Osteoblast (primary cell): Measurements from ENCODE around the gene PTPRN2. TPM values are rescaled to one million over a fixed set of nuclear protein-coding genes. Genes with fewer than 3 reads are reported as not detected.
A peak's percentile ranks its signal among the peaks of the same experiment; 100 is the strongest.

ENCODE experiments used
- DNase-seq: peaks from one replicate; pipeline ENCODE4 v3.0.0; 2011; ENCODE audit warnings: low spot score, mixed read lengths; ENCODE audit not compliant: insufficient read length; ENCODE audit errors: missing footprints
- H2AFZ ChIP-seq: 2 replicates; pipeline ENCODE4 v1.6.0; 2011; ENCODE audit warnings: mild to moderate bottlenecking, low read length
- H3K27ac ChIP-seq: 2 replicates; pipeline ENCODE4 v1.5.1; 2011; ENCODE audit warnings: mild to moderate bottlenecking, low read depth, low read length, moderate library complexity
- H3K27me3 ChIP-seq: 2 replicates; pipeline ENCODE4 v1.6.0; 2012; ENCODE audit warnings: mild to moderate bottlenecking, control low read depth, inconsistent platforms, low read length, moderate library complexity; ENCODE audit not compliant: insufficient read depth
- H3K36me3 ChIP-seq: 2 replicates; pipeline ENCODE4 v1.5.1; 2011; ENCODE audit warnings: mild to moderate bottlenecking, low read length, control low read depth, moderate library complexity; ENCODE audit not compliant: insufficient read depth
- H3K4me1 ChIP-seq: 2 replicates; pipeline ENCODE4 v1.5.1; 2011; ENCODE audit warnings: mild to moderate bottlenecking, low read length, control low read depth, moderate library complexity; ENCODE audit not compliant: insufficient read depth
- H3K4me2 ChIP-seq: 2 replicates; pipeline ENCODE4 v1.6.0; 2011; ENCODE audit warnings: mild to moderate bottlenecking, low read length; ENCODE audit not compliant: insufficient read depth
- H3K4me3 ChIP-seq: fragments of 200-600 bp; sonication (generic); 3 replicates; pipeline ENCODE4 v1.5.1; 2012; ENCODE audit warnings: mild to moderate bottlenecking, low read length, inconsistent platforms; ENCODE audit not compliant: insufficient read depth
- H3K79me2 ChIP-seq: 2 replicates; pipeline ENCODE4 v1.6.0; 2012; ENCODE audit warnings: mild to moderate bottlenecking, low read length, control low read depth, inconsistent platforms; ENCODE audit not compliant: insufficient read depth
- H3K9me3 ChIP-seq: 2 replicates; pipeline ENCODE4 v1.5.1; 2011; ENCODE audit warnings: low read depth, low read length, control low read depth
- H4K20me1 ChIP-seq: 2 replicates; pipeline ENCODE4 v1.6.0; 2012; ENCODE audit warnings: mild to moderate bottlenecking, low read length, control low read depth; ENCODE audit not compliant: insufficient read depth
- total RNA-seq: library from RNA; depleted of rRNA; stranded (reverse); fragments of >200 nt; gene quantifications from 2 replicates; pipeline ENCODE4 v1.2.3, GENCODE V29; 2012
- TF ChIP-seq, protein P1 (sequence below): IDR thresholded peaks from 2 replicates; pipeline ENCODE4 v1.5.1; 2011; ENCODE audit warnings: mild to moderate bottlenecking, low read depth, low read length, moderate library complexity; ENCODE audit errors: extremely low read depth

Gene PTPRN2
- total RNA-seq, 1 donor, result 0.36 TPM

DNA sequence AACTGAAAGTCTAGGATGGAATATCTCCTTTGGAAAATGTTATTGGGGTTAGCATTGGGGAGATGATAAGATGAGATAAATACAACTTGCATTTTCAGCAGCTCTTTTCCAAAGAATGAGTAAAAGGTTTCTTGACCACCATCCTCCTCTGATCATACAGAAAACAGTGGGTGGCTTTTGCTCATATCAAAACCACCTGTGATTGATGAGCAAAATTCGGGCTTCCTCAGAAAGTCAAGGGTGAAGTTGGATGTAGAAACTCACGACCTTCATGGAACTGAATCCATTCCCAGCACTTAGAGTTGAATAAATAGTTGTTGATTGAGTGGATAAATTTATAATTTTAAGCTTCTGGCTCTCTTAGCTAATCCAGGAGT is 1092.5 kb downstream of the PTPRN2 start:
- no peak overlapping the region for H3K4me2 ChIP-seq
- TF ChIP-seq, protein P1, sequence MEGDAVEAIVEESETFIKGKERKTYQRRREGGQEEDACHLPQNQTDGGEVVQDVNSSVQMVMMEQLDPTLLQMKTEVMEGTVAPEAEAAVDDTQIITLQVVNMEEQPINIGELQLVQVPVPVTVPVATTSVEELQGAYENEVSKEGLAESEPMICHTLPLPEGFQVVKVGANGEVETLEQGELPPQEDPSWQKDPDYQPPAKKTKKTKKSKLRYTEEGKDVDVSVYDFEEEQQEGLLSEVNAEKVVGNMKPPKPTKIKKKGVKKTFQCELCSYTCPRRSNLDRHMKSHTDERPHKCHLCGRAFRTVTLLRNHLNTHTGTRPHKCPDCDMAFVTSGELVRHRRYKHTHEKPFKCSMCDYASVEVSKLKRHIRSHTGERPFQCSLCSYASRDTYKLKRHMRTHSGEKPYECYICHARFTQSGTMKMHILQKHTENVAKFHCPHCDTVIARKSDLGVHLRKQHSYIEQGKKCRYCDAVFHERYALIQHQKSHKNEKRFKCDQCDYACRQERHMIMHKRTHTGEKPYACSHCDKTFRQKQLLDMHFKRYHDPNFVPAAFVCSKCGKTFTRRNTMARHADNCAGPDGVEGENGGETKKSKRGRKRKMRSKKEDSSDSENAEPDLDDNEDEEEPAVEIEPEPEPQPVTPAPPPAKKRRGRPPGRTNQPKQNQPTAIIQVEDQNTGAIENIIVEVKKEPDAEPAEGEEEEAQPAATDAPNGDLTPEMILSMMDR, result no peak
- H3K4me3 ChIP-seq, result no peak overlapping the region
- no peak for DNase-seq
- no peaks in the 10 kb centered on the region for H3K4me1 ChIP-seq
- no peak overlapping the region for H3K27ac ChIP-seq
- H3K79me2 ChIP-seq, result no peaks in the 10 kb centered on the region
- H3K9me3 ChIP-seq, result no peaks in the 10 kb centered on the region
- no peaks in the 10 kb centered on the region for H3K27me3 ChIP-seq
- H2AFZ ChIP-seq, result no peak overlapping the region
- no peaks in the 10 kb centered on the region for H3K36me3 ChIP-seq
- H4K20me1 ChIP-seq, result no peaks in the 10 kb centered on the region

DNA sequence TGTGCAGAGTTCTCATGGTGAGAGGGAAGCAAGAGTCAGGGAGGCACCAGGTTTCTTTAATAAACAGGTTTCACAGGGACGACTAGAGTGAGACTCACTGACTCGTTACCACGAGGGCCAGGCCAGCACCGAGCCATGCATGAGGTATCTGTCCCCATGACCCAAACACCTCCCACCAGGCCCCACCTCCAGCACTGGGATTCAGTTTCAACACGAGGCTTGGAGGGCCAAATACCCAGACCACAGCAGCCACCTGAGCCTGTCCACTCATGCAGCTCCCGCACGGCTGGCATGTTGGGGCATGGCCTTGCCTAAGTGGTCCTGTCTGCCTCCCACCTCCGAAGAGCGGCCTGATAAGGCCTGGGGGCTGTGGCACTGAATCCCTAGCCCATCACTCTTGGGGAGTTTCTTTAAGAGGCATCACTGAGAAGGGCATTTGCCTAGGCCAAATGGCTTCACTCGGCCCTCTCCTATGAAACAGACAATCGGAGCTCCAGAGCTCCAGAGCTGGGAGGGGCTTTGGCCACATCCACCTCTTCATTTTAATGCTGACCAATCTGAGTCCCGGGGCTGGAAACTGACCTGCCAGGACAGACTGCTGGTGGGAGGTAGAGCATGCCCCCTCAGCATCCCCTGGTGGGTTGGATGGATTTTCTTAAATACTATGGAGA is 1093.0 kb downstream of the PTPRN2 start:
- Histone ChIP-seq H3K27me3 (no peaks in the 10 kb centered on the region), H2AFZ (no peak overlapping the region)
- peak; percentile 30 for DNase-seq

GRCh38 chr7:157493776-157494175 is 1093.8 kb downstream of the PTPRN2 start:
- Histone ChIP-seq H3K79me2 (no peaks in the 10 kb centered on the region), H3K27ac (no peak overlapping the region), H3K27me3 (no peaks in the 10 kb centered on the region), H3K4me2 (no peak overlapping the region), H2AFZ (no peak overlapping the region), H3K4me1 (no peaks in the 10 kb centered on the region), H3K4me3 (no peak overlapping the region), H3K36me3 (no peaks in the 10 kb centered on the region), H3K9me3 (no peaks in the 10 kb centered on the region), H4K20me1 (no peaks in the 10 kb centered on the region)
- peak; percentile 78 for DNase-seq
- TF ChIP-seq, protein P1, result no peak

More for the DNA sequence above, 1093.0 kb downstream of the PTPRN2 start:
- no peak overlapping the region for H3K4me2 ChIP-seq
- no peak overlapping the region for H3K4me3 ChIP-seq
- no peaks in the 10 kb centered on the region for H3K36me3 ChIP-seq
- H3K79me2 ChIP-seq, result no peaks in the 10 kb centered on the region
- no peaks in the 10 kb centered on the region for H3K4me1 ChIP-seq
- no peaks in the 10 kb centered on the region for H3K9me3 ChIP-seq
- no peaks in the 10 kb centered on the region for H4K20me1 ChIP-seq
- no peak overlapping the region for H3K27ac ChIP-seq
- TF ChIP-seq, protein P1, result no peak

GRCh38 chr7:157493017-157493416 is 1094.6 kb downstream of the PTPRN2 start:
- Histone ChIP-seq H2AFZ (no peak overlapping the region), H4K20me1 (no peaks in the 10 kb centered on the region), H3K4me3 (no peak overlapping the region), H3K79me2 (no peaks in the 10 kb centered on the region), H3K27me3 (no peaks in the 10 kb centered on the region), H3K4me1 (no peaks in the 10 kb centered on the region), H3K36me3 (no peaks in the 10 kb centered on the region), H3K27ac (no peak overlapping the region), H3K4me2 (no peak overlapping the region), H3K9me3 (no peaks in the 10 kb centered on the region)
- TF ChIP-seq, protein P1, result no peak
- DNase-seq, result no peak
